Body of pancreas (tissue), 4 donors: ENCODE results near the gene RNU6-9.

Experiments
- CTCF ChIP-seq, 7 experiments: fragments of 450-650 bp in 4 of 7; fragments of 200-600 bp in 3 of 7; sonication (generic) in 3 of 7; IDR thresholded peaks; one replicate each; pipeline ENCODE4 v1.5.1; 2016 to 2019; ENCODE audit warnings: antibody characterized with exemption in 7 of 7
- POLR2A ChIP-seq, 3 donors: fragments of 450-650 bp; IDR thresholded peaks; one replicate each; pipeline ENCODE4 v1.6.1; 2016; ENCODE audit warnings: antibody characterized with exemption in 3 of 3, mild to moderate bottlenecking in 2 of 3

GRCh38 chr19:919199-920050 is 26.1 kb downstream of the RNU6-9 start:
- TF ChIP-seq CTCF (IDR thresholded peaks at IDR 0.05) = no peak
- no peak for TF ChIP-seq POLR2A (IDR thresholded peaks at IDR 0.05)
